ENCODE measurements around the gene TTC14.
"Not testable (repeated sequence)": the region's sequence is repeated elsewhere in the genome, so short reads cannot be mapped to it uniquely, and the experiment has no call there.

The TTC14 gene

DNA sequence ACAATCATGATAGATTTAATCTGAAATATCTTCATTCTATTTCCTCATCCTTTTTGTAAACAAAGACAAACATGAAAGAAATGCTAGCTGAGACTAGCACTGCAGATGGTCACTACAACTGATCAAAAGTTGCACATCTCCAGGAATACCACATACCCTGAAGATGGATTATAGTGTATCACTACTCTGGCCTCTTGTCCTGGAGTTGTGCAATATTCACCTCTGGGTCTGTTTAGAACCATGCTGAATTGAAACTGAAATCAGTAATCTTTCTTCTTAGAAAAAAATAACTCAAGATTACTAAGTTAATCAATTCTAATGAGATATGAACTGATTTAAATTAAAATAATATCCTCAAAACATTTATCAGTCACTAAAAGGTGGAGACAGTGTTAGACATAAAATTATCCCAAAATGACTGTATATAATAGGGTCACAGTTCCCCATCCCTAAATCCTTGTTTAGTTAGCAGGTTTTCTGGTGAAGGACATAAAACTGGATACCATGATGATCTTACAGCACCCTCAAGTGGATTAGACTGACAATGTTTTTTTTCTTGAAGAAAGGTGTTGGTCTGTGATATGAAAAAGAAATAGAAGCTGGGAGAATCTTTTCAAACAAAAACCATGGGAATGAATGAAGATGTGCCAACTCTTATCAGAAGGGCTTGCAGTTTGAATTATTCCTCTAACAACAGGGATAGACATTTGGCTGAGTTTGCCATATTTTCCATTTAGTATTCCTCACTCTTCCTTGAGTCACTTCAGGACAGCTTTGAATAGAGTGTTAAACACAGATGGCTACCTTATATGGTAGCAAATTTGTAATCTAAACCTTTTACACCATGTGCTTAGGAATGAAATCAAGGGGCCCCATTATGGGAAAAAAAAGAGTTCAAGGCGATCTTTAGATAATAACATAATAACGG lies 7.1 kb upstream of the TTC14 start:
- peaks cover 28% of the 10 kb centered on the region for H3K27me3 ChIP-seq (ENCODE audit: control insufficient read depth, insufficient read depth, low read length, poor library complexity, severe bottlenecking)
- no peaks in the 10 kb centered on the region for H3K4me1 ChIP-seq (ENCODE audit: control insufficient read depth, insufficient read depth, low read length)
- no peak overlapping the region for H3K27ac ChIP-seq (ENCODE audit: insufficient read depth, low read depth, low read length, poor library complexity, severe bottlenecking)
- H3K9me3 ChIP-seq (ENCODE audit: control insufficient read depth, low read length): no peaks in the 10 kb centered on the region
- 89 to 100% methylated on average over 2 of the region's 2 CpGs for WGBS, 2 experiments
- no peaks in the 10 kb centered on the region for H3K36me3 ChIP-seq (ENCODE audit: control insufficient read depth, insufficient read depth, low read length)
- H3K4me3 ChIP-seq (ENCODE audit: insufficient read depth, low read depth, low read length): no peak overlapping the region

DNA sequence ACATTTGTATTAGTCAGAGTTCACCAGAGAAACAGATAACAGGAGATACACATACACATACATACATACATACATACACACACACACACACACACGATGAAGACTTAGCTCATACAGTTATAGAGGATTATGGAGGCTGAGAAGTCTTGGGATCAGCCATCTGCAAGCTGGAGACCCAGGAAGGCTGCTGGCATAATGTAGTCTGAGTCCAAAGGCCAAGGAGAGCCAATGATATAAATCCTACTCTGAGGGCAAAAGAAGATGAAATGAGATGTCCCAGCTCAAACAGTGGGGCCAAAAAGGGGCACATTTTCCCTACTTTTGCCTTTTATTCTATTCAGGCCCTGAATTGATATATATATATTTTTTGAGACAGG lies 6.4 kb upstream of the TTC14 start:
- 43 to 91% methylated on average over 1 of the region's 1 CpG for WGBS, 2 experiments
- H3K9me3 ChIP-seq (ENCODE audit: control insufficient read depth, low read length): no peaks in the 10 kb centered on the region
- no peak overlapping the region for H3K4me3 ChIP-seq (ENCODE audit: insufficient read depth, low read depth, low read length)
- peaks cover 34% of the 10 kb centered on the region for H3K27me3 ChIP-seq (ENCODE audit: control insufficient read depth, insufficient read depth, low read length, poor library complexity, severe bottlenecking)
- no peaks in the 10 kb centered on the region for H3K4me1 ChIP-seq (ENCODE audit: control insufficient read depth, insufficient read depth, low read length)
- H3K36me3 ChIP-seq (ENCODE audit: control insufficient read depth, insufficient read depth, low read length): no peaks in the 10 kb centered on the region
- no peak overlapping the region for H3K27ac ChIP-seq (ENCODE audit: insufficient read depth, low read depth, low read length, poor library complexity, severe bottlenecking)

- Histone ChIP-seq H3K36me3 (ENCODE audit: control insufficient read depth, insufficient read depth, low read length) (peaks cover 8% of the 10 kb centered on the region), H3K4me3 (ENCODE audit: insufficient read depth, low read depth, low read length) (no peak overlapping the region), H3K4me1 (ENCODE audit: control insufficient read depth, insufficient read depth, low read length) (peaks cover 3% of the 10 kb centered on the region), H3K9me3 (ENCODE audit: control insufficient read depth, low read length) (no peaks in the 10 kb centered on the region), H3K27me3 (ENCODE audit: control insufficient read depth, insufficient read depth, low read length, poor library complexity, severe bottlenecking) (peaks cover 42% of the 10 kb centered on the region), H3K27ac (ENCODE audit: insufficient read depth, low read depth, low read length, poor library complexity, severe bottlenecking) (no peak overlapping the region)
- 95 to 98% methylated on average over 15 of the region's 15 CpGs for WGBS, 2 experiments
Observed at GRCh38 chr3:180600473-180600872, 1.5 kb upstream of the TTC14 start.

- H3K27ac ChIP-seq (ENCODE audit: insufficient read depth, low read depth, low read length, poor library complexity, severe bottlenecking): no peak overlapping the region
- WGBS, 2 experiments: 93 to 96% methylated on average over 1 of the region's 1 CpG
- H3K4me3 ChIP-seq (ENCODE audit: insufficient read depth, low read depth, low read length): no peak overlapping the region
- peaks cover 23% of the 10 kb centered on the region for H3K36me3 ChIP-seq (ENCODE audit: control insufficient read depth, insufficient read depth, low read length)
- no peaks in the 10 kb centered on the region for H3K4me1 ChIP-seq (ENCODE audit: control insufficient read depth, insufficient read depth, low read length)
- no peaks in the 10 kb centered on the region for H3K9me3 ChIP-seq (ENCODE audit: control insufficient read depth, low read length)
- H3K27me3 ChIP-seq (ENCODE audit: control insufficient read depth, insufficient read depth, low read length, poor library complexity, severe bottlenecking): no peaks in the 10 kb centered on the region
Observed at GRCh38 chr3:180611006-180611405, 9.0 kb downstream of the TTC14 start.

DNA sequence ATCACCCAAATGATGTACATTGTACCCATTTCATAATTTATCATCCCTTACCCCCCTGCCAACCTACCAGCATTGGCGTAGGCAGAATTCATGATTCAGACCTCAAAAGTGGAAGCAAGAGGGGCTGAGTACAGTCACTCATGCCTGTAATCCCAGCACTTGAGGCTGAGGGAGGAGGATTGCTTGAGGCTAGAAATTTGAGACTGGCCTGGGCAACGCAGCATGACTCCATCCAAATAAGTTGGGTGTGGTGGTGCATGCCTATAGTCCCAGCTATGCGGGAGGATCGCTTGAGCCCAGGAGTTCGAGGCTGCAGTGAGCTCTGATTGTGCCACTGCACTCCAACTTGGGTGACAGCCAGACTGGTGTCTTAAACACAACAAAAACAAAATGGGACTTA lies 10.4 kb downstream of the TTC14 start:
- Histone ChIP-seq H3K4me3 (ENCODE audit: insufficient read depth, low read depth, low read length) (no peak overlapping the region), H3K27me3 (ENCODE audit: control insufficient read depth, insufficient read depth, low read length, poor library complexity, severe bottlenecking) (no peaks in the 10 kb centered on the region), H3K4me1 (ENCODE audit: control insufficient read depth, insufficient read depth, low read length) (no peaks in the 10 kb centered on the region), H3K36me3 (ENCODE audit: control insufficient read depth, insufficient read depth, low read length) (peaks cover 23% of the 10 kb centered on the region), H3K9me3 (ENCODE audit: control insufficient read depth, low read length) (no peaks in the 10 kb centered on the region), H3K27ac (ENCODE audit: insufficient read depth, low read depth, low read length, poor library complexity, severe bottlenecking) (no peak overlapping the region)
- WGBS, 2 experiments: 92 to 96% methylated on average over 5 of the region's 5 CpGs

GRCh38 chr3:180615954-180616353 lies 14.0 kb downstream of the TTC14 start:
- Histone ChIP-seq H3K36me3 (ENCODE audit: control insufficient read depth, insufficient read depth, low read length) (peaks cover 10% of the 10 kb centered on the region), H3K4me3 (ENCODE audit: insufficient read depth, low read depth, low read length) (no peak overlapping the region), H3K27me3 (ENCODE audit: control insufficient read depth, insufficient read depth, low read length, poor library complexity, severe bottlenecking) (no peaks in the 10 kb centered on the region), H3K27ac (ENCODE audit: insufficient read depth, low read depth, low read length, poor library complexity, severe bottlenecking) (no peak overlapping the region), H3K4me1 (ENCODE audit: control insufficient read depth, insufficient read depth, low read length) (no peaks in the 10 kb centered on the region), H3K9me3 (ENCODE audit: control insufficient read depth, low read length) (no peaks in the 10 kb centered on the region)
- WGBS, 2 experiments: 81 to 97% methylated on average over 2 to 3 of the region's 3 CpGs

DNA sequence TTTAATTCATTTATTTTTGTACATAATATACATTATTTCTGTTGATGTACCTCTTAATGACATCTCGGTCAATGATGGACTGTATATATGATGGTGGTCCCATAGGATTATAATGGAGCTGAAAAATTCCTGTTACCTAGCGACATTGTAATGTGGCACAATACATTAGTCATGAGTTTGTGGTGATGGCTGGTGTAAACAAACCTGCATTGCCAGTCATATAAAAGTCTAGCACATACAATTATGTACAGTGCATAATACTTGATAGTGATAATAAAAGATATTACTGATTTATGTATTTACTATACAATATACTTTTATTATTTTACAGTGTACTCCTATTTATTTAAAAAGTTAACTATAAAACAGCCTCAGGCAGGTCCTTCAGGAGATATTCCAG lies 15.1 kb downstream of the TTC14 start:
- Histone ChIP-seq H3K36me3 (ENCODE audit: control insufficient read depth, insufficient read depth, low read length) (peaks cover 3% of the 10 kb centered on the region), H3K4me3 (ENCODE audit: insufficient read depth, low read depth, low read length) (no peak overlapping the region), H3K9me3 (ENCODE audit: control insufficient read depth, low read length) (no peaks in the 10 kb centered on the region), H3K27me3 (ENCODE audit: control insufficient read depth, insufficient read depth, low read length, poor library complexity, severe bottlenecking) (no peaks in the 10 kb centered on the region), H3K27ac (ENCODE audit: insufficient read depth, low read depth, low read length, poor library complexity, severe bottlenecking) (no peak overlapping the region), H3K4me1 (ENCODE audit: control insufficient read depth, insufficient read depth, low read length) (no peaks in the 10 kb centered on the region)
- 94% methylated on average over 2 of the region's 2 CpGs for WGBS, 2 experiments

- H3K4me3 ChIP-seq (ENCODE audit: insufficient read depth, low read depth, low read length); H3K36me3 ChIP-seq (ENCODE audit: control insufficient read depth, insufficient read depth, low read length); H3K27ac ChIP-seq (ENCODE audit: insufficient read depth, low read depth, low read length, poor library complexity, severe bottlenecking); H3K27me3 ChIP-seq (ENCODE audit: control insufficient read depth, insufficient read depth, low read length, poor library complexity, severe bottlenecking); H3K9me3 ChIP-seq (ENCODE audit: control insufficient read depth, low read length); H3K4me1 ChIP-seq (ENCODE audit: control insufficient read depth, insufficient read depth, low read length): not testable (repeated sequence)
- WGBS, 2 experiments: 80% methylated on average over 1 of the region's 2 CpGs; no CpG with 5 or more reads in 1 of the 2 experiments
Observed at GRCh38 chr3:180618563-180618962, 16.6 kb downstream of the TTC14 start.

DNA sequence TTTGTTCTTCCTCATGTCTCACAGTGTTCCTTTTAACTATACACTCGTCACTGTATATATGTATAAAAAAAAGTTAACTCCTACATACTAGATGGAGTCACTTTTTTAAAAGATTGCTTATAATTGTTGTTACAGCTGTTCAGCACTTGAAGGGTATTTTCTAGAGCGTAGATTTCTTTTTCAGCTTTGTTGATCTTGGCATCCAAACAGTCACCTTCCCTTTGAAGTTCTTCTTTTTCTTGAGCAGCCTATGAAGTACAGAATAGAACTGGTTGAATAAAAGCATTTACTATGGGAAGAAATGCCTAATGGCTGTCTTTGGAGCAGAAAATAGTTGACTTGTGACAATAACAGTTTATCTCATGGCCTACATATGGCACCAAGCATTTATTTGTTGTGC lies 17.8 kb downstream of the TTC14 start:
- no peaks in the 10 kb centered on the region for H3K4me1 ChIP-seq (ENCODE audit: control insufficient read depth, insufficient read depth, low read length)
- 96 to 100% methylated on average over 1 of the region's 2 CpGs for WGBS, 2 experiments
- no peak overlapping the region for H3K4me3 ChIP-seq (ENCODE audit: insufficient read depth, low read depth, low read length)
- H3K9me3 ChIP-seq (ENCODE audit: control insufficient read depth, low read length): no peaks in the 10 kb centered on the region
- no peaks in the 10 kb centered on the region for H3K36me3 ChIP-seq (ENCODE audit: control insufficient read depth, insufficient read depth, low read length)
- H3K27ac ChIP-seq (ENCODE audit: insufficient read depth, low read depth, low read length, poor library complexity, severe bottlenecking): no peak overlapping the region
- H3K27me3 ChIP-seq (ENCODE audit: control insufficient read depth, insufficient read depth, low read length, poor library complexity, severe bottlenecking): no peaks in the 10 kb centered on the region

- H3K9me3 ChIP-seq (ENCODE audit: control insufficient read depth, low read length): no peaks in the 10 kb centered on the region
- H3K27me3 ChIP-seq (ENCODE audit: control insufficient read depth, insufficient read depth, low read length, poor library complexity, severe bottlenecking): no peaks in the 10 kb centered on the region
- no peak overlapping the region for H3K27ac ChIP-seq (ENCODE audit: insufficient read depth, low read depth, low read length, poor library complexity, severe bottlenecking)
- H3K4me3 ChIP-seq (ENCODE audit: insufficient read depth, low read depth, low read length): no peak overlapping the region
- 81 to 100% methylated on average over 2 of the region's 2 CpGs for WGBS, 2 experiments
- H3K36me3 ChIP-seq (ENCODE audit: control insufficient read depth, insufficient read depth, low read length): peaks cover 3% of the 10 kb centered on the region
- no peaks in the 10 kb centered on the region for H3K4me1 ChIP-seq (ENCODE audit: control insufficient read depth, insufficient read depth, low read length)
Observed at GRCh38 chr3:180624714-180625113, 22.8 kb downstream of the TTC14 start.

Measured in ectodermal cell (in vitro differentiated cells).